ENCODE measurements around the gene CLCN3.

DNA sequence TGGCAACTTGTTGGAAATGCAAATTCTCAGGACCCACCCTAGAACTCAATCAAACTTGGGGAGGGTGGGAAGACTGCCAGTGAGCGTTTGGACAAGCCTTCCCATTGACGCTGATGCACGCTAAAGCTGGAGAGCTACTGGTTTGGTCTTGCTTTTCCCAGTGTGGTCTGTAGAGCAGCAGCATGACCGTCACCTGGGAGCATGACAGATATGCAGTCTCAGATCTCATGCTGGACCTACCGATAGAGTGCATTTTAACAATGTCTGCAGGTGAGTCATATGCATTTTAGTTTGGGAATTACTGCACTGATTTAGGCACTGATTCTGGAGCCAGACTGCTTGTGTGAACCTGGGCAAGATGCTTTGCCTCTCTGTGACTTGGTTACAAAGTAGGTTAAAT is 110.2 kb downstream of the CLCN3 start:
- TF ChIP-seq EZH2phosphoT487 (IDR thresholded peaks at IDR 0.05; ENCODE audit: borderline replicate concordance), result no peak
- TF ChIP-seq CTCF (conservative IDR thresholded peaks at IDR 0.05; ENCODE audit: low read length), result no peak

Measured in Loucy (cell line).